Neutrophil (primary cell): ENCODE data around the gene BCAS3.

Experiments used
- H3K27ac ChIP-seq: fragments of 200-600 bp; sonication (generic); 2 replicates; pipeline ENCODE4 v1.5.1; 2016; ENCODE audit warnings: mild to moderate bottlenecking, moderate library complexity
- H3K27me3 ChIP-seq: fragments of 200-600 bp; sonication (generic); 2 replicates; pipeline ENCODE4 v1.6.0; 2016; ENCODE audit warnings: mild to moderate bottlenecking
- H3K36me3 ChIP-seq: fragments of 200-600 bp; sonication (generic); 2 replicates; pipeline ENCODE4 v1.5.1; 2017
- H3K4me1 ChIP-seq, 2 experiments: fragments of 200-600 bp in 1 of 2; sonication (generic) in 1 of 2; 1 replicate in 1 of 2; 2 replicates in 1 of 2; pipeline versions ENCODE4 v1.5.1 to v1.6.1; 2013 to 2016; ENCODE audit warnings: low read depth in 1 of 2, low read length in 1 of 2, mild to moderate bottlenecking in 1 of 2, moderate library complexity in 1 of 2; ENCODE audit not compliant: control insufficient read depth in 1 of 2, insufficient read depth in 1 of 2
- H3K4me3 ChIP-seq, 2 experiments: fragments of 200-600 bp in 1 of 2; sonication (generic) in 1 of 2; 1 replicate in 1 of 2; 2 replicates in 1 of 2; pipeline ENCODE4 v1.5.1; 2013 to 2016; ENCODE audit warnings: low read depth in 1 of 2, low read length in 1 of 2, mild to moderate bottlenecking in 1 of 2, moderate library complexity in 1 of 2
- H3K9me3 ChIP-seq: fragments of 200-600 bp; sonication (generic); 2 replicates; pipeline ENCODE4 v1.5.1; 2016
- CTCF ChIP-seq: fragments of 200-600 bp; sonication (generic); IDR thresholded peaks from 2 replicates; pipeline ENCODE4 v1.5.1; 2016; ENCODE audit warnings: antibody characterized with exemption

BCAS3 gene

GRCh38 chr17:60896996-60897395 lies 219.3 kb downstream of the BCAS3 start:
- no peak for TF ChIP-seq CTCF
- H3K4me1 ChIP-seq, result no peaks in the 10 kb centered on the region
- no peak overlapping the region for H3K4me3 ChIP-seq

GRCh38 chr17:60899115-60899514 lies 221.5 kb downstream of the BCAS3 start:
- no peaks in the 10 kb centered on the region for H3K27me3 ChIP-seq
- peaks cover 5% of the 10 kb centered on the region for H3K9me3 ChIP-seq
- no peak for TF ChIP-seq CTCF
- no peak overlapping the region for H3K27ac ChIP-seq
- H3K4me3 ChIP-seq, result no peak overlapping the region
- peaks cover 8% of the 10 kb centered on the region for H3K36me3 ChIP-seq
- no peaks in the 10 kb centered on the region for H3K4me1 ChIP-seq

More at GRCh38 chr17:60896996-60897395, 219.3 kb downstream of the BCAS3 start:
- Histone ChIP-seq H3K27me3 (no peaks in the 10 kb centered on the region), H3K9me3 (peaks cover 5% of the 10 kb centered on the region), H3K36me3 (no peaks in the 10 kb centered on the region), H3K27ac (no peak overlapping the region)

- TF ChIP-seq CTCF, result no peak
- H3K9me3 ChIP-seq, result peaks cover 5% of the 10 kb centered on the region
- no peak overlapping the region for H3K27ac ChIP-seq
- peaks cover 8% of the 10 kb centered on the region for H3K36me3 ChIP-seq
- H3K4me1 ChIP-seq, result no peaks in the 10 kb centered on the region
- H3K27me3 ChIP-seq, result no peaks in the 10 kb centered on the region
- H3K4me3 ChIP-seq, result no peak overlapping the region
Observed at GRCh38 chr17:60900688-60901087, 223.0 kb downstream of the BCAS3 start.

GRCh38 chr17:60901242-60901641 lies 223.6 kb downstream of the BCAS3 start:
- Histone ChIP-seq H3K27ac (no peak overlapping the region), H3K4me1 (no peaks in the 10 kb centered on the region), H3K4me3 (no peak overlapping the region), H3K27me3 (no peaks in the 10 kb centered on the region), H3K36me3 (peaks cover 8% of the 10 kb centered on the region), H3K9me3 (peaks cover 5% of the 10 kb centered on the region)
- TF ChIP-seq CTCF, result no peak

- Histone ChIP-seq H3K4me1 (no peaks in the 10 kb centered on the region), H3K27me3 (no peaks in the 10 kb centered on the region), H3K36me3 (peaks cover 8% of the 10 kb centered on the region), H3K27ac (no peak overlapping the region), H3K4me3 (no peak overlapping the region), H3K9me3 (peaks cover 4% of the 10 kb centered on the region)
- no peak for TF ChIP-seq CTCF
Observed at GRCh38 chr17:60901806-60902205, 224.2 kb downstream of the BCAS3 start.

- Histone ChIP-seq H3K27me3 (no peaks in the 10 kb centered on the region), H3K4me1 (no peaks in the 10 kb centered on the region), H3K4me3 (no peak overlapping the region), H3K27ac (no peak overlapping the region), H3K36me3 (peaks cover 8% of the 10 kb centered on the region), H3K9me3 (no peaks in the 10 kb centered on the region)
- no peak for TF ChIP-seq CTCF
Observed at GRCh38 chr17:60902399-60902798, 224.7 kb downstream of the BCAS3 start.
